ENCODE data around the gene PSMD1.
"Not testable (repeated sequence)": the region's sequence is repeated elsewhere in the genome, so short reads cannot be mapped to it uniquely, and the experiment has no call there.

- TF ChIP-seq, protein P1, sequence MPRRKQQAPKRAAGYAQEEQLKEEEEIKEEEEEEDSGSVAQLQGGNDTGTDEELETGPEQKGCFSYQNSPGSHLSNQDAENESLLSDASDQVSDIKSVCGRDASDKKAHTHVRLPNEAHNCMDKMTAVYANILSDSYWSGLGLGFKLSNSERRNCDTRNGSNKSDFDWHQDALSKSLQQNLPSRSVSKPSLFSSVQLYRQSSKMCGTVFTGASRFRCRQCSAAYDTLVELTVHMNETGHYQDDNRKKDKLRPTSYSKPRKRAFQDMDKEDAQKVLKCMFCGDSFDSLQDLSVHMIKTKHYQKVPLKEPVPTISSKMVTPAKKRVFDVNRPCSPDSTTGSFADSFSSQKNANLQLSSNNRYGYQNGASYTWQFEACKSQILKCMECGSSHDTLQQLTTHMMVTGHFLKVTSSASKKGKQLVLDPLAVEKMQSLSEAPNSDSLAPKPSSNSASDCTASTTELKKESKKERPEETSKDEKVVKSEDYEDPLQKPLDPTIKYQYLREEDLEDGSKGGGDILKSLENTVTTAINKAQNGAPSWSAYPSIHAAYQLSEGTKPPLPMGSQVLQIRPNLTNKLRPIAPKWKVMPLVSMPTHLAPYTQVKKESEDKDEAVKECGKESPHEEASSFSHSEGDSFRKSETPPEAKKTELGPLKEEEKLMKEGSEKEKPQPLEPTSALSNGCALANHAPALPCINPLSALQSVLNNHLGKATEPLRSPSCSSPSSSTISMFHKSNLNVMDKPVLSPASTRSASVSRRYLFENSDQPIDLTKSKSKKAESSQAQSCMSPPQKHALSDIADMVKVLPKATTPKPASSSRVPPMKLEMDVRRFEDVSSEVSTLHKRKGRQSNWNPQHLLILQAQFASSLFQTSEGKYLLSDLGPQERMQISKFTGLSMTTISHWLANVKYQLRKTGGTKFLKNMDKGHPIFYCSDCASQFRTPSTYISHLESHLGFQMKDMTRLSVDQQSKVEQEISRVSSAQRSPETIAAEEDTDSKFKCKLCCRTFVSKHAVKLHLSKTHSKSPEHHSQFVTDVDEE (CRISPR knock-in tag; IDR thresholded peaks at IDR 0.05), result not testable (repeated sequence)
- TF ChIP-seq TOX (CRISPR knock-in tag; IDR thresholded peaks at IDR 0.05; ENCODE audit: borderline replicate concordance), result not testable (repeated sequence)
These were observed 84.1 kb downstream of the PSMD1 start for GRCh38 chr2:231140808-231141207.
